IPS-20b (cell line): Measurements from ENCODE around the gene CCDC89.

Source experiments
- H3K27ac ChIP-seq: one replicate; pipeline ENCODE4 v1.5.1; 2013; ENCODE audit warnings: low read length
- H3K27me3 ChIP-seq: 2 replicates; pipeline ENCODE4 v1.6.1; 2013; ENCODE audit warnings: mild to moderate bottlenecking, low read length, inconsistent platforms; ENCODE audit not compliant: insufficient read depth
- H3K36me3 ChIP-seq: 2 replicates; pipeline ENCODE4 v1.6.1; 2013; ENCODE audit warnings: low read depth, mild to moderate bottlenecking, inconsistent platforms, low read length, moderate library complexity; ENCODE audit not compliant: insufficient read depth
- H3K4me1 ChIP-seq: 2 replicates; pipeline ENCODE4 v1.6.1; 2013; ENCODE audit warnings: mild to moderate bottlenecking, control low read depth, inconsistent platforms, low read length, moderate library complexity; ENCODE audit not compliant: insufficient read depth
- H3K4me3 ChIP-seq: 2 replicates; pipeline ENCODE4 v1.5.1; 2013; ENCODE audit warnings: mild to moderate bottlenecking, low read length, inconsistent platforms
- H3K9ac ChIP-seq: 2 replicates; pipeline ENCODE4 v1.6.1; 2013; ENCODE audit warnings: low read depth, mild to moderate bottlenecking, inconsistent platforms, low read length, moderate library complexity
- H3K9me3 ChIP-seq: 2 replicates; pipeline ENCODE4 v1.6.1; 2013; ENCODE audit warnings: mild to moderate bottlenecking, low read depth, low read length, inconsistent platforms; ENCODE audit not compliant: insufficient read depth

CCDC89 gene

GRCh38 chr11:85643191-85643614 lies 42.8 kb downstream of the CCDC89 start:
- H3K9ac ChIP-seq = no peak overlapping the region
- H3K4me3 ChIP-seq = no peak overlapping the region
- H3K36me3 ChIP-seq = peaks cover 3% of the 10 kb centered on the region; the same call in 1 of the 2 replicates
- peaks cover 5% of the 10 kb centered on the region; the same call in 1 of the 2 replicates for H3K4me1 ChIP-seq
- H3K9me3 ChIP-seq = no peaks in the 10 kb centered on the region
- H3K27ac ChIP-seq = no peak overlapping the region
- H3K27me3 ChIP-seq = no peaks in the 10 kb centered on the region

GRCh38 chr11:85634747-85635146 lies 51.2 kb downstream of the CCDC89 start:
- no peaks in the 10 kb centered on the region for H3K27me3 ChIP-seq
- no peak overlapping the region for H3K27ac ChIP-seq
- H3K9ac ChIP-seq = no peak overlapping the region
- H3K4me1 ChIP-seq = peaks cover 3% of the 10 kb centered on the region; the same call in 1 of the 2 replicates
- peaks cover 67% of the 10 kb centered on the region for H3K36me3 ChIP-seq
- H3K9me3 ChIP-seq = no peaks in the 10 kb centered on the region
- no peak overlapping the region for H3K4me3 ChIP-seq
